Testis (tissue), 2 donors: ENCODE measurements around the gene TSC22D4.

ENCODE experiments used
- CTCF ChIP-seq, 3 experiments: fragments of 450-650 bp in 2 of 3; fragments of 200-600 bp in 1 of 3; sonication (generic) in 1 of 3; IDR thresholded peaks; one replicate each; pipeline ENCODE4 v1.5.1; 2016 to 2019; ENCODE audit warnings: antibody characterized with exemption in 3 of 3, mild to moderate bottlenecking in 2 of 3, moderate library complexity in 1 of 3
- POLR2A ChIP-seq: fragments of 450-650 bp; IDR thresholded peaks from one replicate; pipeline ENCODE4 v1.6.1; 2017; ENCODE audit warnings: antibody characterized with exemption, mild to moderate bottlenecking, moderate library complexity

DNA sequence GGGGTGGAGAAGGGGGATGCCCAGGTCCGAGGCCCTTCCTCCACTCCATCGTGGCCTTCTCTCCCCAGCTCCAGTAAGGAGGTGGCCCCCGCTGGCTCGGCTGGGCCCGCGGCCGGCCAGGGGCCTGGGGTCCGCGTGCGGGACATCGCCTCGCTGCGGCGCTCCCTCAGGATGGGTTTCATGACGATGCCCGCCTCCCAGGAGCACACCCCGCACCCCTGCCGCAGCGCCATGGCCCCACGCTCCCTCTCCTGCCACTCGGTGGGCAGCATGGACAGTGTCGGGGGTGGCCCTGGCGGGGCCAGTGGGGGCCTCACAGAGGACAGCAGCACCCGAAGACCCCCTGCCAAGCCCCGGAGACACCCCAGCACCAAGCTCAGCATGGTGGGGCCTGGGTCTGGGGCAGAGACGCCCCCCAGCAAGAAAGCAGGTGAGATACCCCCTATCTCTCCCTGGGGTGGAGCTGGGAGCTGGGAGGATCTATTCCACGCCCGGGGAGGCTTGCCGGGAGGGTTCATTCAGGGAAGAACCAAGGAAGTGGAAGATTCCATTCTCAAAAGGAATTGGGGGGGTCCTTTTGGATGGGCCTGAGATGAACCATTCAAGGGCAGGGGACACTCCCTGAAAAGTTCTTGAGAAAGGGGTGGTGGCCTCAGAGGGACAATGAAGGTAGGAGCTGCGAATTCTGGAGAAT lies 7.9 kb upstream of the TSC22D4 start:
- TF ChIP-seq CTCF (IDR thresholded peaks at IDR 0.05) = no peak
- TF ChIP-seq POLR2A = no peak
